MCF 10A (cell line): ENCODE data around the gene SLC1A5. TPM values are rescaled to one million over a fixed set of nuclear protein-coding genes. Genes with fewer than 3 reads are reported as not detected.

Experiments
- BruUV-seq: library from RNA; stranded (reverse); fragments of 400-500 nt; replicated peaks from 2 replicates; lab custom pipeline; 2021; lab: Mats Ljungman, UMichigan
- CTCF ChIA-PET: fragments of 300-600 bp; sonication (Branson Sonifier 250); formaldehyde crosslinking; extraction: SDS; loops from one replicate; lab custom pipeline; 2021; ENCODE audit warnings: antibody characterized with exemption, inconsistent platforms; lab: Yijun Ruan, JAX
- POLR2A ChIA-PET: fragments of 300-600, 350-650 bp; sonication (Branson Sonifier 250); formaldehyde crosslinking; extraction: SDS; loops from one replicate; lab custom pipeline; 2020; ENCODE audit warnings: antibody characterized with exemption, inconsistent platforms; lab: Yijun Ruan, JAX
- DNase-seq: peaks from one replicate; pipeline ENCODE4 v3.0.0-alpha.2; 2018; ENCODE audit not compliant: unreplicated experiment
- H3K27ac Mint-ChIP-seq: one replicate; pipeline ENCODE4 v1.8.0; 2022; ENCODE audit warnings: mild to moderate bottlenecking, low read depth, mixed read lengths; ENCODE audit not compliant: unreplicated experiment
- H3K27me3 Mint-ChIP-seq: one replicate; pipeline ENCODE4 v1.8.0; 2022; ENCODE audit warnings: mixed read lengths; ENCODE audit not compliant: insufficient read depth, unreplicated experiment
- H3K36me3 Mint-ChIP-seq: one replicate; pipeline ENCODE4 v1.8.0; 2022; ENCODE audit warnings: mild to moderate bottlenecking, moderate library complexity, mixed read lengths; ENCODE audit not compliant: insufficient read depth, unreplicated experiment
- H3K4me1 Mint-ChIP-seq: one replicate; pipeline ENCODE4 v1.8.0; 2022; ENCODE audit warnings: mixed read lengths; ENCODE audit not compliant: insufficient read depth, unreplicated experiment
- H3K4me3 Mint-ChIP-seq: one replicate; pipeline ENCODE4 v1.8.0; 2022; ENCODE audit warnings: mild to moderate bottlenecking, moderate library complexity, mixed read lengths; ENCODE audit not compliant: unreplicated experiment
- H3K9me3 Mint-ChIP-seq: one replicate; pipeline ENCODE4 v1.8.0; 2022; ENCODE audit warnings: mixed read lengths; ENCODE audit not compliant: unreplicated experiment
- CTCF ChIP-seq: fragments of 200-600 bp; IDR thresholded peaks from one replicate; pipeline ENCODE4 v1.8.0; 2022; ENCODE audit warnings: antibody characterized with exemption, mild to moderate bottlenecking; ENCODE audit not compliant: unreplicated experiment
- intact Hi-C: fragments of 100-400 bp; cut with micrococcal nuclease; formaldehyde crosslinking; loops from 2 replicates; pipeline ENCODE4 v1.14.1; 2022
- total RNA-seq: library from RNA; stranded (reverse); gene quantifications from 2 replicates; pipeline ENCODE4 v1.2.3, GENCODE V29; 2022

SLC1A5 gene
- total RNA-seq, 1 experiment from 2014 or later = 417 TPM

DNA sequence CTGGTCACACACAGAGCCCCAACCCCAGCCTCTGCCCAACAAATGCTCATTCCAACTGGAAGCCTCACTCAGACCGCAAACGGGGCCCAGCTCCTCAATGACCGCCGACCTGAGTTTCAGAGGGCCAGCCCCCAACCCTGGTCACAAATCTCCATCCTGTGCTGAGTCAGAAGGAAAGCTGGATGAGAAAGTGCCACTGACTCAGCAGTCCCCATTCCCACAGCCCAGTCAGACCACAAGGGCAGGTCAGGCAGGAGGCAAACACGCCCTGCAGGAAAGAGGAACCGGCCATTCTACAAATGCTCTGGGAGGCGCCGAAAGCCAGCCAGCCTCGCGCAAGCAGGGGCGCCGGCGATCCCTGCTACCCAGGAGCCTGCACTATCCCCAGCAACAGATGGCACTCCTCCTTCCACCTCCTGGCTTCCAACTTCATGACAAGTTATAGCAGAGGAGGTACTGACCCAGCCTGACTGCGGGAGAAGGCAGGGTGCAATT lies 57.3 kb downstream of the SLC1A5 start:
- peaks cover 10% of the 10 kb centered on the region for H3K4me1 Mint-ChIP-seq
- H3K27me3 Mint-ChIP-seq = no peaks in the 10 kb centered on the region
- H3K9me3 Mint-ChIP-seq = no peaks in the 10 kb centered on the region
- H3K27ac Mint-ChIP-seq = no peak overlapping the region
- peaks cover 64% of the 10 kb centered on the region for H3K36me3 Mint-ChIP-seq
- BruUV-seq = no TSS peak
- DNase-seq = peak; percentile 63
- no peak for TF ChIP-seq CTCF
- no peak overlapping the region for H3K4me3 Mint-ChIP-seq
- ChIA-PET CTCF (interaction anchor here (0.6 to 3.9 kb wide), 7 partner anchors 11 to 194 kb away, joined by 3 to 19 read pairs (median 3); no protein-coding TSS in a partner anchor), POLR2A (interaction anchor here (1.1 kb wide), 1 partner anchor 114 kb away, joined by 3 read pairs; no protein-coding TSS in a partner anchor)
- intact Hi-C loops = no loop called here

DNA sequence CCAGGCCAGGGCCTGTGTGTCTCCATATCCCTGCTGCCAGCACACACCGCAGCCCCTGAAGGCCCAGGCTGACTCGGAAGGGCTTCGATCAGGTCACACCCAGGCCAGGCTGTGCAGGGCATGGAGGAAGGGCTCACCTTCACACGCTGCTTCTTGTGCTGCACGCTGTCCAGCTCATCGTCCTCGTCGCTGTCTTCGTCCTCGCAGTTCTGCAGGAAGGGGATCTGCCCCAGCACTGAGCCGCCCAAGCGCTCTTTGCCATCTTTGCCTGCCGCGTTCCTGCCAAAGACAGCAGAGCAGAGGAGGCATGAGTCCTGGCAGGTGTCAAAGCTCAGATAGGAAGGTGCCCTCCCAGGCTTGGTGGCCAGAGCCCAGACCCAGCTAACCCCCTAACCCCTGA lies 57.8 kb downstream of the SLC1A5 start:
- peaks cover 10% of the 10 kb centered on the region for H3K4me1 Mint-ChIP-seq
- intact Hi-C loops = no loop called here
- H3K27me3 Mint-ChIP-seq = no peaks in the 10 kb centered on the region
- no peak overlapping the region for H3K27ac Mint-ChIP-seq
- H3K36me3 Mint-ChIP-seq = peaks cover 61% of the 10 kb centered on the region
- no TSS peak for BruUV-seq
- ChIA-PET POLR2A (interaction anchor here (0.6 kb wide), 2 partner anchors 254 to 1623 kb away, joined by 3 to 4 read pairs; no protein-coding TSS in a partner anchor), CTCF (interaction anchor here (0.6 to 3.9 kb wide), 6 partner anchors 11 to 193 kb away, joined by 3 to 19 read pairs (median 3); no protein-coding TSS in a partner anchor)
- no peak for TF ChIP-seq CTCF
- no peak for DNase-seq
- no peaks in the 10 kb centered on the region for H3K9me3 Mint-ChIP-seq
- H3K4me3 Mint-ChIP-seq = no peak overlapping the region

DNA sequence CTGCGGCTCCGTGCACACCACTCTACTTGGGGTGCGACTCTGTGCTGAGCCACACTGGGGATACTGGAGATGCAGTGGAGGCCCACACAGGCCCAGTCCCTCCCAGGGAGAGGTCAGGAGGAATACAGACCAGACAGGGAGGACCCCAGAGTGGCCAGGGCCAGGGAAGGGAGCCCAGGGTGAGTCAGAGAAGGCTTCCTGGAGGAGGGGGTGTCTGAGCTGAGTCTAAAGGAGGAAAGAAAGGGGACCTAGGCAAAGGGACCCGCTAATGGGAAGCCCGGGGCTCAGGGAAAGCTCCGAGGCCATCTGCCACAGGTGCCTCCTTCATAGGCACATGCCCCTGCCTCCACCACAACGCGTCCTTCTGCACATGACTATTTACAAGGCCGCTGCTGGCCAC lies 58.2 kb downstream of the SLC1A5 start:
- intact Hi-C loops = no loop called here
- Mint-ChIP-seq H3K36me3 (peaks cover 57% of the 10 kb centered on the region), H3K27me3 (no peaks in the 10 kb centered on the region), H3K27ac (no peak overlapping the region), H3K4me3 (no peak overlapping the region), H3K4me1 (peaks cover 10% of the 10 kb centered on the region), H3K9me3 (no peaks in the 10 kb centered on the region)
- BruUV-seq = no TSS peak
- no peak for TF ChIP-seq CTCF
- POLR2A ChIA-PET = interaction anchor here (0.6 kb wide), 2 partner anchors 254 to 1623 kb away, joined by 3 to 4 read pairs; no protein-coding TSS in a partner anchor
- CTCF ChIA-PET = interaction anchor here (0.6 to 3.9 kb wide), 4 partner anchors 12 to 193 kb away, joined by 3 to 19 read pairs (median 4); no protein-coding TSS in a partner anchor
- DNase-seq = no peak

GRCh38 chr19:46729696-46730095 lies 58.7 kb downstream of the SLC1A5 start:
- H3K27ac Mint-ChIP-seq = no peak overlapping the region
- H3K4me3 Mint-ChIP-seq = no peak overlapping the region
- H3K27me3 Mint-ChIP-seq = no peaks in the 10 kb centered on the region
- POLR2A ChIA-PET = no interaction called here
- DNase-seq = no peak
- CTCF ChIA-PET = interaction anchor here (0.6 to 3.9 kb wide), 9 partner anchors 8 to 268 kb away, joined by 3 to 19 read pairs (median 5); no protein-coding TSS in a partner anchor
- intact Hi-C loops = no loop called here
- BruUV-seq = no TSS peak
- no peaks in the 10 kb centered on the region for H3K9me3 Mint-ChIP-seq
- H3K4me1 Mint-ChIP-seq = peaks cover 10% of the 10 kb centered on the region
- TF ChIP-seq CTCF = no peak
- peaks cover 56% of the 10 kb centered on the region for H3K36me3 Mint-ChIP-seq
